SK-N-DZ (cell line): ENCODE data around the gene RTL5.

ENCODE experiments used
- DNase-seq: peaks from one replicate; pipeline ENCODE4 v3.0.0-alpha.2; 2015; ENCODE audit warnings: low spot score

The RTL5 gene

DNA sequence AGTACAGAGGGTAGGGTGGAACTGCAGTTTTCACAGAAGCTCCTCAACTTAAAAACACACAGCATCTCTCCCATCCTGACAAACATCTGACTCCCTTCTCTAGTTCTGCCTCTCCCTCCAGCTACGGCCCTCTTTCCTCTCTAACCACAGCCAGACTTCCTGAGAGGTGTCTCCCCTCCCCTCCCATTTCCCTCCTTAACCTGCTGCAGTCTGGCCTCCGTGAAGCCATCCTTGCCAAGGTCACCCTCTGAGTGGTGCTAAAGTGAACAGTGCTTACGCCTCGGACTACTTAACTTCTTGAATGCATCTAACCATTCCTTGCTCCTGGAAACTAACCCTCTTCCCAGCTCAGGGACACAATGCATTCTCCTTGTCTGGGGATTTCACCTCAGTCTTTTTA is 53.3 kb downstream of the RTL5 start:
- no peak for DNase-seq
